Activated T-helper 1 cell treated with anti-CD3 and anti-CD28 coated beads, Interleukin-12 subunit alpha, Interleukin-12 subunit beta, Interleukin-2, Interleukin-4 antibody, amounts not matched to agents 30 ng/mL and 10 ng/mL and 1 ng/mL, durations not matched to agents 14 hours and 24 hours and 36 hours (primary cell): Measurements from ENCODE around the gene MSANTD1. TPM values are rescaled to one million over a fixed set of nuclear protein-coding genes. Genes with fewer than 3 reads are reported as not detected.
"Not testable (repeated sequence)": the region's sequence is repeated elsewhere in the genome, so short reads cannot be mapped to it uniquely, and the experiment has no call there.

ENCODE experiments used
- DNase-seq: peaks from one replicate; pipeline ENCODE4 v3.0.0; 2021; ENCODE audit warnings: low spot score
- H3K27ac Mint-ChIP-seq: one replicate; pipeline ENCODE4 v1.8.0; 2021; ENCODE audit warnings: mild to moderate bottlenecking, mixed read lengths
- H3K27me3 Mint-ChIP-seq: one replicate; pipeline ENCODE4 v1.8.0; 2022; ENCODE audit warnings: mild to moderate bottlenecking, moderate library complexity, mixed read lengths; ENCODE audit not compliant: insufficient read depth
- H3K36me3 Mint-ChIP-seq: one replicate; pipeline ENCODE4 v1.8.0; 2021; ENCODE audit warnings: low read depth, mixed read lengths
- H3K4me1 Mint-ChIP-seq: one replicate; pipeline ENCODE4 v1.8.0; 2021; ENCODE audit warnings: low read depth, mixed read lengths
- H3K4me3 Mint-ChIP-seq: one replicate; pipeline ENCODE4 v1.8.0; 2021; ENCODE audit warnings: mild to moderate bottlenecking, moderate library complexity, mixed read lengths
- H3K9me3 Mint-ChIP-seq: one replicate; pipeline ENCODE4 v1.8.0; 2021; ENCODE audit warnings: mixed read lengths
- intact Hi-C: fragments of 100-400 bp; cut with micrococcal nuclease; formaldehyde crosslinking; loops from one replicate; pipeline ENCODE4 v1.15.1; 2024
- total RNA-seq: library from RNA; stranded (reverse); gene quantifications from 2 replicates; pipeline ENCODE4 v1.2.3, GENCODE V29; 2022

Gene MSANTD1
- total RNA-seq, 1 donor from 2014 or later, result 0.73 TPM

GRCh38 chr4:3299976-3300671, 51.2 kb downstream of the MSANTD1 start:
- Mint-ChIP-seq H3K27me3 (peaks cover 27% of the 10 kb centered on the region), H3K4me1 (peaks cover 30% of the 10 kb centered on the region), H3K36me3 (peaks cover 2% of the 10 kb centered on the region), H3K4me3 (no peak overlapping the region), H3K9me3 (no peaks in the 10 kb centered on the region), H3K27ac (no peak overlapping the region)
- no peak for DNase-seq
- intact Hi-C loops, result no loop called here

GRCh38 chr4:3300882-3301281, 51.9 kb downstream of the MSANTD1 start:
- H3K36me3 Mint-ChIP-seq, H3K4me3 Mint-ChIP-seq, DNase-seq, H3K9me3 Mint-ChIP-seq, H3K27ac Mint-ChIP-seq, intact Hi-C loops: not testable (repeated sequence)
- H3K4me1 Mint-ChIP-seq, result peaks cover 30% of the 10 kb centered on the region
- H3K27me3 Mint-ChIP-seq, result peaks cover 27% of the 10 kb centered on the region

GRCh38 chr4:3301450-3302172, 52.7 kb downstream of the MSANTD1 start:
- Mint-ChIP-seq H3K27me3 (peaks cover 20% of the 10 kb centered on the region), H3K9me3 (no peaks in the 10 kb centered on the region), H3K4me1 (peaks cover 30% of the 10 kb centered on the region), H3K36me3 (peaks cover 2% of the 10 kb centered on the region), H3K4me3 (peak overlapping the region; percentile 20), H3K27ac (peak overlapping the region; percentile 50)
- intact Hi-C loops, result loop anchor here (2.0 kb wide), 1 partner anchor 179 kb away; no protein-coding TSS in a partner anchor
- no peak for DNase-seq

- peak; percentile 62 for DNase-seq
- intact Hi-C loops, result loop anchor here (2.0 kb wide), 1 partner anchor 179 kb away; no protein-coding TSS in a partner anchor
- Mint-ChIP-seq H3K9me3 (no peaks in the 10 kb centered on the region), H3K36me3 (peaks cover 2% of the 10 kb centered on the region), H3K4me3 (peak overlapping the region; percentile 62), H3K27me3 (peaks cover 15% of the 10 kb centered on the region), H3K27ac (peak overlapping the region; percentile 38), H3K4me1 (peaks cover 30% of the 10 kb centered on the region)
Measured at GRCh38 chr4:3302173-3302785, 53.3 kb downstream of the MSANTD1 start.

GRCh38 chr4:3302786-3303564, 54.0 kb downstream of the MSANTD1 start:
- intact Hi-C loops, result loop anchor here (2.0 kb wide), 1 partner anchor 180 kb away; no protein-coding TSS in a partner anchor
- DNase-seq, result no peak
- H3K4me3 Mint-ChIP-seq, result peak overlapping the region; percentile 62
- peaks cover 11% of the 10 kb centered on the region for H3K27me3 Mint-ChIP-seq
- peaks cover 30% of the 10 kb centered on the region for H3K4me1 Mint-ChIP-seq
- H3K36me3 Mint-ChIP-seq, result no peaks in the 10 kb centered on the region
- no peaks in the 10 kb centered on the region for H3K9me3 Mint-ChIP-seq
- H3K27ac Mint-ChIP-seq, result peak overlapping the region; percentile 38

- Mint-ChIP-seq H3K27ac (no peak overlapping the region), H3K9me3 (no peaks in the 10 kb centered on the region), H3K4me1 (peaks cover 30% of the 10 kb centered on the region), H3K27me3 (peaks cover 12% of the 10 kb centered on the region), H3K36me3 (no peaks in the 10 kb centered on the region), H3K4me3 (no peak overlapping the region)
- DNase-seq, result no peak
- intact Hi-C loops, result loop anchor here (2.0 kb wide), 1 partner anchor 181 kb away; no protein-coding TSS in a partner anchor
Measured at GRCh38 chr4:3303565-3303824, 54.5 kb downstream of the MSANTD1 start.

- Mint-ChIP-seq H3K4me1 (peaks cover 30% of the 10 kb centered on the region), H3K27me3 (peaks cover 7% of the 10 kb centered on the region), H3K36me3 (no peaks in the 10 kb centered on the region), H3K9me3 (no peaks in the 10 kb centered on the region), H3K4me3 (no peak overlapping the region), H3K27ac (no peak overlapping the region)
- intact Hi-C loops, result loop anchor here (2.0 kb wide), 1 partner anchor 181 kb away; no protein-coding TSS in a partner anchor
- no peak for DNase-seq
Measured at GRCh38 chr4:3303923-3304710, 55.2 kb downstream of the MSANTD1 start.

GRCh38 chr4:3304831-3305609, 56.1 kb downstream of the MSANTD1 start:
- Mint-ChIP-seq H3K27ac (no peak overlapping the region), H3K36me3 (no peaks in the 10 kb centered on the region), H3K9me3 (no peaks in the 10 kb centered on the region), H3K4me3 (no peak overlapping the region), H3K27me3 (peaks cover 4% of the 10 kb centered on the region), H3K4me1 (peaks cover 30% of the 10 kb centered on the region)
- DNase-seq, result no peak
- intact Hi-C loops, result no loop called here

- intact Hi-C loops, result no loop called here
- peaks cover 30% of the 10 kb centered on the region for H3K4me1 Mint-ChIP-seq
- no peaks in the 10 kb centered on the region for H3K36me3 Mint-ChIP-seq
Measured at GRCh38 chr4:3305610-3306371, 56.8 kb downstream of the MSANTD1 start.

More at GRCh38 chr4:3305610-3306371, 56.8 kb downstream of the MSANTD1 start:
- Mint-ChIP-seq H3K27me3 (peaks cover 4% of the 10 kb centered on the region), H3K9me3 (no peaks in the 10 kb centered on the region), H3K4me3 (no peak overlapping the region), H3K27ac (no peak overlapping the region)
- no peak for DNase-seq
